Measurements from ENCODE around the gene NUDT3. TPM values are rescaled to one million over a fixed set of nuclear protein-coding genes. Genes with fewer than 3 reads are reported as not detected.

The NUDT3 gene
- total RNA-seq, 1 experiment from 2014 or later, result 23.6 TPM

DNA sequence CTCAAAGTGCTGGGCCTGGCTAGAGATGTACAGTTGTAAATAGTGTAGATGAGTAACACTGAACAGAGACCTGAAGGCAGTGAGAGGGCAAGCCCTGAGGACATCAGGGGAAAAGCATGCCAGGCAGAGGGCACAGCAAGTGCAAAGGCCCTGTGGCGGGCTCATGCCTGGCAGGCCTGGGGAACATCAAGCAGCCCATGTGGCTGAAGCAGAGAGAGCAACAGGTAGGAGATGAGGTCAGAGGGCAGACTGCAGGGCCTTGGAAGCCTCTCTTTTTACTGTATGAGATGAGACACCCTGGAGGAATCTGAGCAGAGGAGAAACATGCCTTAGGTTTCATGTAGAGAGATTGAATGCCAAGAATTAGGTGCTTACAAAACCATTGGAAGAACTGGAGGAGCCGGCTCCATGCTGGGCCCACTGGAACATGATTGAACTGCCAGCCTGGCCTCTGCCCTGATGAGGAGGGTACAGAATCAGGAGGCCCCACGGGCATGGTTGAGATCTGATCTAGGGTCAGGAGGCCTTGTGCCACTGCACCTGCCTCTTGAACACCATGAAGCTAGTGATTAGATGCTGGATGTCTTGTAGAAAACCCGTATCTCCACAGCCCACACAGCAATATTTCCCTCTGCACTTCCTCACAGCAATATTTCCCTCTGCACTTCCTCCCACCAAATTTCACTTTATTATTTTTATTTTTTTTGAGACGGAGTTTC lies 161.7 kb downstream of the NUDT3 start:
- CTCF ChIA-PET, result interaction anchor here (0.6 to 1.9 kb wide), 3 partner anchors 35 to 184 kb away, joined by 3 to 5 read pairs (median 3); no protein-coding TSS in a partner anchor

DNA sequence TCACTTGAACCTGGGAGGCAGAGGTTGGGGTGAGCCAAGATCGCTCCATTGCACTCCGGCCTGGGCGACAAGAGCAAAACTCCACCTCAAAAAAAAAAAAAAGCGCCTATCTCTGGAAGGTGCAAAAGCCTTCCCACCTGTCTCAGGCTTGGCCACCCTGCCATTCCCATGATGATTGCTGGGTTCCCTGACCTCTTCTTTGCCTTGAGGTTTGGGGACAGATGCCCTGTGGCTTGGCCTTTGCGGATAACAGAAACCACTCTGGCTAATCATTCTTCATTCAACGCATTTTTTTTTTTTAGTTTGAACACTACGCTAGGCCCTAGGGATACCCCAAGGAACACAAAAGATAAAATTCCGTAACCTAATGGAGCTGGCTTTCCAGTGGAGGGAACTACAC lies 162.6 kb downstream of the NUDT3 start:
- TF ChIP-seq, protein P1, sequence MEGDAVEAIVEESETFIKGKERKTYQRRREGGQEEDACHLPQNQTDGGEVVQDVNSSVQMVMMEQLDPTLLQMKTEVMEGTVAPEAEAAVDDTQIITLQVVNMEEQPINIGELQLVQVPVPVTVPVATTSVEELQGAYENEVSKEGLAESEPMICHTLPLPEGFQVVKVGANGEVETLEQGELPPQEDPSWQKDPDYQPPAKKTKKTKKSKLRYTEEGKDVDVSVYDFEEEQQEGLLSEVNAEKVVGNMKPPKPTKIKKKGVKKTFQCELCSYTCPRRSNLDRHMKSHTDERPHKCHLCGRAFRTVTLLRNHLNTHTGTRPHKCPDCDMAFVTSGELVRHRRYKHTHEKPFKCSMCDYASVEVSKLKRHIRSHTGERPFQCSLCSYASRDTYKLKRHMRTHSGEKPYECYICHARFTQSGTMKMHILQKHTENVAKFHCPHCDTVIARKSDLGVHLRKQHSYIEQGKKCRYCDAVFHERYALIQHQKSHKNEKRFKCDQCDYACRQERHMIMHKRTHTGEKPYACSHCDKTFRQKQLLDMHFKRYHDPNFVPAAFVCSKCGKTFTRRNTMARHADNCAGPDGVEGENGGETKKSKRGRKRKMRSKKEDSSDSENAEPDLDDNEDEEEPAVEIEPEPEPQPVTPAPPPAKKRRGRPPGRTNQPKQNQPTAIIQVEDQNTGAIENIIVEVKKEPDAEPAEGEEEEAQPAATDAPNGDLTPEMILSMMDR (IDR thresholded peaks at IDR 0.05; ENCODE audit: unreplicated experiment), result no peak
- no peaks in the 10 kb centered on the region for H3K27me3 Mint-ChIP-seq (ENCODE audit: insufficient read depth, unreplicated experiment)
- intact Hi-C loops (cut with micrococcal nuclease), result no loop called here
- no peak overlapping the region for H3K4me3 Mint-ChIP-seq (ENCODE audit: unreplicated experiment)
- H3K9me3 Mint-ChIP-seq (ENCODE audit: unreplicated experiment), result no peaks in the 10 kb centered on the region
- no peak for DNase-seq (ENCODE audit: unreplicated experiment)
- peaks cover 4% of the 10 kb centered on the region for H3K4me1 Mint-ChIP-seq (ENCODE audit: insufficient read depth, unreplicated experiment)
- ChIA-PET CTCF (interaction anchor here (0.6 to 1.9 kb wide), 4 partner anchors 34 to 692 kb away, joined by 3 to 5 read pairs (median 3); no protein-coding TSS in a partner anchor), POLR2A (no interaction called here)
- H3K27ac Mint-ChIP-seq (ENCODE audit: low read depth, unreplicated experiment), result no peak overlapping the region
- no peaks in the 10 kb centered on the region for H3K36me3 Mint-ChIP-seq (ENCODE audit: insufficient read depth, unreplicated experiment)
- no TSS peak for BruUV-seq (replicated peaks)

More for the DNA sequence above, 161.7 kb downstream of the NUDT3 start:
- Mint-ChIP-seq H3K27me3 (ENCODE audit: insufficient read depth, unreplicated experiment) (no peaks in the 10 kb centered on the region), H3K36me3 (ENCODE audit: insufficient read depth, unreplicated experiment) (no peaks in the 10 kb centered on the region), H3K27ac (ENCODE audit: low read depth, unreplicated experiment) (no peak overlapping the region), H3K4me3 (ENCODE audit: unreplicated experiment) (no peak overlapping the region), H3K9me3 (ENCODE audit: unreplicated experiment) (no peaks in the 10 kb centered on the region), H3K4me1 (ENCODE audit: insufficient read depth, unreplicated experiment) (peaks cover 4% of the 10 kb centered on the region)
- intact Hi-C loops (cut with micrococcal nuclease), result no loop called here
- no TSS peak for BruUV-seq (replicated peaks)
- TF ChIP-seq, protein P1 (IDR thresholded peaks at IDR 0.05; ENCODE audit: unreplicated experiment), result no peak
- no peak for DNase-seq (ENCODE audit: unreplicated experiment)
- POLR2A ChIA-PET, result no interaction called here

Small RNAs within 50 kb of the gene (microRNA-seq; reads per million reads assigned to microRNA genes)
- not detected for gene MIR6835

Other genes with a start within 250 kb of the NUDT3 start
- gene GRM4, start 246.6 kb downstream of the NUDT3 start, total RNA-seq (2022), result not detected in 2 replicates
- gene HMGA1, start 155.8 kb downstream of the NUDT3 start, total RNA-seq (2022), result 154 and 202 TPM in 2 replicates
- 12.0 and 25.7 TPM in 2 replicates for gene SMIM29, start 143.7 kb downstream of the NUDT3 start, total RNA-seq (2022)
- gene RPS10, start 33.4 kb upstream of the NUDT3 start, total RNA-seq (2022), result 1,490 and 1,644 TPM in 2 replicates
- gene PACSIN1, start 73.4 kb upstream of the NUDT3 start, total RNA-seq (2022), result not detected in 2 replicates
- not detected in 2 replicates for gene SPDEF, start 163.7 kb upstream of the NUDT3 start, total RNA-seq (2022)